ENCODE results near the gene USP15.

DNA sequence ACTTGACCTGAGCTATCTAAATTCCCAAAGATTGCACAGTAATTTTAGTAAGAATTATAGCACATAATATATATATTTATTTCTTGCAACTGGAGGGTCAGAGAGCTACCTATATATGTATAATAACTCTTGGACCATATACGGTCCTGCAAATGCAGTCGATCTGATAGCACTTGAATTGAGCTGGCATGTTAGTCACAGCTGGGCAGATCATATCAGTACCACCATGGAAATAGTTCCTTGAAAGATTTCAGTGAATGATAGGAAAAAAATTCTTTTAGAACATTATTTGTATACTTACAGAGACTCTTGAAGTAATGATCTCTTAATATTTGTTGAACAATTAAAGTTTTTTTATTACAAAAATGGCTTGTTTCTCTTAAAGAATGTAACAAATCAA is 111.9 kb downstream of the USP15 start:
- TF ChIP-seq FOS (IDR thresholded peaks at IDR 0.05; ENCODE audit: low read depth, low read length) (no peak), RFX5 (IDR thresholded peaks at IDR 0.05; ENCODE audit: low read depth, low read length) (no peak), POLR2A (IDR thresholded peaks at IDR 0.05; ENCODE audit: low read depth, low read length) (no peak), BHLHE40 (IDR thresholded peaks at IDR 0.05; ENCODE audit: low read depth, low read length) (no peak), MAFK (IDR thresholded peaks at IDR 0.05; ENCODE audit: low read depth, low read length) (no peak), RAD21 (IDR thresholded peaks at IDR 0.05; ENCODE audit: low read length) (no peak), SMC3 (IDR thresholded peaks at IDR 0.05; ENCODE audit: low read depth, low read length) (no peak)
- TF ChIP-seq, protein P1, sequence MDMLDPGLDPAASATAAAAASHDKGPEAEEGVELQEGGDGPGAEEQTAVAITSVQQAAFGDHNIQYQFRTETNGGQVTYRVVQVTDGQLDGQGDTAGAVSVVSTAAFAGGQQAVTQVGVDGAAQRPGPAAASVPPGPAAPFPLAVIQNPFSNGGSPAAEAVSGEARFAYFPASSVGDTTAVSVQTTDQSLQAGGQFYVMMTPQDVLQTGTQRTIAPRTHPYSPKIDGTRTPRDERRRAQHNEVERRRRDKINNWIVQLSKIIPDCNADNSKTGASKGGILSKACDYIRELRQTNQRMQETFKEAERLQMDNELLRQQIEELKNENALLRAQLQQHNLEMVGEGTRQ (IDR thresholded peaks at IDR 0.05; ENCODE audit: low read depth, low read length), result no peak
- TF ChIP-seq, protein P2, sequence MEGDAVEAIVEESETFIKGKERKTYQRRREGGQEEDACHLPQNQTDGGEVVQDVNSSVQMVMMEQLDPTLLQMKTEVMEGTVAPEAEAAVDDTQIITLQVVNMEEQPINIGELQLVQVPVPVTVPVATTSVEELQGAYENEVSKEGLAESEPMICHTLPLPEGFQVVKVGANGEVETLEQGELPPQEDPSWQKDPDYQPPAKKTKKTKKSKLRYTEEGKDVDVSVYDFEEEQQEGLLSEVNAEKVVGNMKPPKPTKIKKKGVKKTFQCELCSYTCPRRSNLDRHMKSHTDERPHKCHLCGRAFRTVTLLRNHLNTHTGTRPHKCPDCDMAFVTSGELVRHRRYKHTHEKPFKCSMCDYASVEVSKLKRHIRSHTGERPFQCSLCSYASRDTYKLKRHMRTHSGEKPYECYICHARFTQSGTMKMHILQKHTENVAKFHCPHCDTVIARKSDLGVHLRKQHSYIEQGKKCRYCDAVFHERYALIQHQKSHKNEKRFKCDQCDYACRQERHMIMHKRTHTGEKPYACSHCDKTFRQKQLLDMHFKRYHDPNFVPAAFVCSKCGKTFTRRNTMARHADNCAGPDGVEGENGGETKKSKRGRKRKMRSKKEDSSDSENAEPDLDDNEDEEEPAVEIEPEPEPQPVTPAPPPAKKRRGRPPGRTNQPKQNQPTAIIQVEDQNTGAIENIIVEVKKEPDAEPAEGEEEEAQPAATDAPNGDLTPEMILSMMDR (conservative IDR thresholded peaks at IDR 0.05; ENCODE audit: low read depth, low read length), result no peak
- TF ChIP-seq, protein P3, sequence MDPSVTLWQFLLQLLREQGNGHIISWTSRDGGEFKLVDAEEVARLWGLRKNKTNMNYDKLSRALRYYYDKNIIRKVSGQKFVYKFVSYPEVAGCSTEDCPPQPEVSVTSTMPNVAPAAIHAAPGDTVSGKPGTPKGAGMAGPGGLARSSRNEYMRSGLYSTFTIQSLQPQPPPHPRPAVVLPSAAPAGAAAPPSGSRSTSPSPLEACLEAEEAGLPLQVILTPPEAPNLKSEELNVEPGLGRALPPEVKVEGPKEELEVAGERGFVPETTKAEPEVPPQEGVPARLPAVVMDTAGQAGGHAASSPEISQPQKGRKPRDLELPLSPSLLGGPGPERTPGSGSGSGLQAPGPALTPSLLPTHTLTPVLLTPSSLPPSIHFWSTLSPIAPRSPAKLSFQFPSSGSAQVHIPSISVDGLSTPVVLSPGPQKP (IDR thresholded peaks at IDR 0.05; ENCODE audit: borderline replicate concordance, low read depth, low read length), result no peak

Data from IMR-90 (cell line).